Measurements from ENCODE around the gene UBR1.

Gene UBR1

DNA sequence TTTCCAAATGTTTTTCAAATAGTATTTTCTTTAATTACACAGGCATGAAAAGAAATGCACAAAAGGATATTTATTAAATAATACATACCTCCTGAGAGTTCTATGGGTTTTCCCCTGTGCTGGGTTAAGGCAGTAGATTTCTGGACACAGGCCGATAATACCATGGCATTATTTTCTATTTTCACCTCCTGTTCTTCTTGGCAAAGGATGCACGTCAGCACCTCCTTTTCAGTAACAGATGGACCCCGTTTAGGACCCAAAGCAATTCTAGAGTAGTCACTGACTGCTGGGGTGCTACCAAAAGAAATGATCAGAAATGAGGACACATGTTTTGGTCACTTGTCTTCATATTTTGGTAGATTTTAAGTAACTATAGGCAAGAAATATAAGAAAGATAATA is 98.8 kb downstream of the UBR1 start:
- no peak for TF ChIP-seq FOXP2 (optimal IDR thresholded peaks at IDR 0.05; ENCODE audit: borderline replicate concordance, extremely low read depth, extremely low read length, insufficient read depth)
- TF ChIP-seq POLR2AphosphoS5 (IDR thresholded peaks at IDR 0.05; ENCODE audit: low read depth, low read length), result no peak
- TF ChIP-seq, protein P1, sequence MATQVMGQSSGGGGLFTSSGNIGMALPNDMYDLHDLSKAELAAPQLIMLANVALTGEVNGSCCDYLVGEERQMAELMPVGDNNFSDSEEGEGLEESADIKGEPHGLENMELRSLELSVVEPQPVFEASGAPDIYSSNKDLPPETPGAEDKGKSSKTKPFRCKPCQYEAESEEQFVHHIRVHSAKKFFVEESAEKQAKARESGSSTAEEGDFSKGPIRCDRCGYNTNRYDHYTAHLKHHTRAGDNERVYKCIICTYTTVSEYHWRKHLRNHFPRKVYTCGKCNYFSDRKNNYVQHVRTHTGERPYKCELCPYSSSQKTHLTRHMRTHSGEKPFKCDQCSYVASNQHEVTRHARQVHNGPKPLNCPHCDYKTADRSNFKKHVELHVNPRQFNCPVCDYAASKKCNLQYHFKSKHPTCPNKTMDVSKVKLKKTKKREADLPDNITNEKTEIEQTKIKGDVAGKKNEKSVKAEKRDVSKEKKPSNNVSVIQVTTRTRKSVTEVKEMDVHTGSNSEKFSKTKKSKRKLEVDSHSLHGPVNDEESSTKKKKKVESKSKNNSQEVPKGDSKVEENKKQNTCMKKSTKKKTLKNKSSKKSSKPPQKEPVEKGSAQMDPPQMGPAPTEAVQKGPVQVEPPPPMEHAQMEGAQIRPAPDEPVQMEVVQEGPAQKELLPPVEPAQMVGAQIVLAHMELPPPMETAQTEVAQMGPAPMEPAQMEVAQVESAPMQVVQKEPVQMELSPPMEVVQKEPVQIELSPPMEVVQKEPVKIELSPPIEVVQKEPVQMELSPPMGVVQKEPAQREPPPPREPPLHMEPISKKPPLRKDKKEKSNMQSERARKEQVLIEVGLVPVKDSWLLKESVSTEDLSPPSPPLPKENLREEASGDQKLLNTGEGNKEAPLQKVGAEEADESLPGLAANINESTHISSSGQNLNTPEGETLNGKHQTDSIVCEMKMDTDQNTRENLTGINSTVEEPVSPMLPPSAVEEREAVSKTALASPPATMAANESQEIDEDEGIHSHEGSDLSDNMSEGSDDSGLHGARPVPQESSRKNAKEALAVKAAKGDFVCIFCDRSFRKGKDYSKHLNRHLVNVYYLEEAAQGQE (IDR thresholded peaks at IDR 0.05; ENCODE audit: insufficient read depth in 1 of 2, low read depth in 2 of 2, low read length in 2 of 2), result no peak
- no peak for TF ChIP-seq SIN3A (IDR thresholded peaks at IDR 0.05; ENCODE audit: borderline replicate concordance, insufficient read depth, low read length)
- TF ChIP-seq TAF1 (IDR thresholded peaks at IDR 0.05; ENCODE audit: borderline replicate concordance, insufficient read depth, low read length), result no peak

DNA sequence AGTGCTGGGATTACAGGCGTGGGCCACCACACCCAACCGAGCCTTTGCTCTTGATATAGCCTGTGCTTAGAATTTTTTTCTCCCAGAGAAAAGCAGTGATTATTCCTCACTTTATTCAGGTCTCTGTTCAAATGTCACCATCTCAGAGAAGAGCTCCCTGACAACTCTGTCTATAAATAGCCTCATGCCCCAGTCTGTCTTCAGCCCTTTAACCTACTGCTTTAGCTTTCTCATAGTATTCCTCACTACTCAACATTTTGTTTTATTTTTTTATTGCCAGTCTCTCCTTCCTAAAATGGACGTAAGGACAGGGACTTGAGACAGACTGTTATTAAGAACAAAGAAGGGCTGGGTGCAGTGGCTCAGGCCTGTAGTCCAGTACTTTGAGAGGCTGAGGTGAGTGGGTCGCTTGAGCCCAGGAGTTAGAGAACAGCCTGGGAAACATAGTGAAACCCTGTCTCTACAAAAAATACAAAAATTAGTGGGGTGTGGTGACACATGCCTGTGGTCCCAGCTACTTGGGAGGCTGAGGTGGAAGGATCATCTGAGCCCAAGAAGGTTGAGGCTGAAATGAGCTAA is 106.5 kb downstream of the UBR1 start:
- TF ChIP-seq POLR2AphosphoS5 (IDR thresholded peaks at IDR 0.05; ENCODE audit: low read depth, low read length) (no peak), TAF1 (IDR thresholded peaks at IDR 0.05; ENCODE audit: borderline replicate concordance, insufficient read depth, low read length) (no peak), FOXP2 (optimal IDR thresholded peaks at IDR 0.05; ENCODE audit: borderline replicate concordance, extremely low read depth, extremely low read length, insufficient read depth) (no peak), SIN3A (IDR thresholded peaks at IDR 0.05; ENCODE audit: borderline replicate concordance, insufficient read depth, low read length) (no peak)
- TF ChIP-seq, protein P1 (IDR thresholded peaks at IDR 0.05; ENCODE audit: insufficient read depth in 1 of 2, low read depth in 2 of 2, low read length in 2 of 2), result no peak

DNA sequence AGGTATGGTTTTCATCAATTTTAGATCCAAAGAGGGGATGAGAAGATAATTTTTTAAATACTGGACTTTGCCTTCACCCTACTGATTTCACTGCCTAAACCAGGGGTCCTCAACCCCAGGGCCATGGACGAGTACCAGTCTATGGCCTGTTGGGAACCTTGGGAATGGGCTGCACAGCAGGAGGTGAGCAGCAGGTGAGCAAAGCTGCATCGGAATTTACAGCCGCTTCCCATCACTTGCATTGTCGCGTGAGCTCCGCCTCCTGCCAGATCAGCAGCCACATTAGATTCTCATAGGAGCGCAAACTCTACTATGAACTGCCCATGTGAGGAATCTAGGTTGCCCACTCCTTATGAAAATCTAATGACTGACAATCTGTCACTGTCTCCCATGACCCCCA is 109.0 kb downstream of the UBR1 start:
- TF ChIP-seq FOXP2 (optimal IDR thresholded peaks at IDR 0.05; ENCODE audit: borderline replicate concordance, extremely low read depth, extremely low read length, insufficient read depth) (no peak), SIN3A (IDR thresholded peaks at IDR 0.05; ENCODE audit: borderline replicate concordance, insufficient read depth, low read length) (no peak), TAF1 (IDR thresholded peaks at IDR 0.05; ENCODE audit: borderline replicate concordance, insufficient read depth, low read length) (no peak), POLR2AphosphoS5 (IDR thresholded peaks at IDR 0.05; ENCODE audit: low read depth, low read length) (no peak)
- TF ChIP-seq, protein P1 (IDR thresholded peaks at IDR 0.05; ENCODE audit: insufficient read depth in 1 of 2, low read depth in 2 of 2, low read length in 2 of 2), result no peak

DNA sequence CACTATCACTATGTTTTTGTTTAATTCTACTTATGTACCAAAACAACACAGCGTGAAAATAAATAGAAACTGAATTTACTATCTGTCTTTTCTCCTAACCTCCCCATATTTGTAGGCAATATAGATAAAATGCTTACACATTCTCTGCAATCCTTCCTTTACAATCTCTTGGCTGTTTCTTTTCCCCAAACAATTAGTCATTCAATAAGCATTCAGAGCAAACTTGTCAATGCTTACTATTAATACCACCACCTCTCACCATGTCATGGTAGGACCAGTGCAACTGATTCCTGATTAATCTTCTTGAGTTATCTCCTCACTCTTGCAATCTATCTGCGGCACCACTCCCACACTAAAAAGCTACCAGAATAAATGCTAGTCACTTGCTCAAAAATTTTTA is 111.3 kb downstream of the UBR1 start:
- no peak for TF ChIP-seq TAF1 (IDR thresholded peaks at IDR 0.05; ENCODE audit: borderline replicate concordance, insufficient read depth, low read length)
- TF ChIP-seq, protein P1 (IDR thresholded peaks at IDR 0.05; ENCODE audit: insufficient read depth in 1 of 2, low read depth in 2 of 2, low read length in 2 of 2), result no peak
- no peak for TF ChIP-seq FOXP2 (optimal IDR thresholded peaks at IDR 0.05; ENCODE audit: borderline replicate concordance, extremely low read depth, extremely low read length, insufficient read depth)
- TF ChIP-seq SIN3A (IDR thresholded peaks at IDR 0.05; ENCODE audit: borderline replicate concordance, insufficient read depth, low read length), result no peak
- no peak for TF ChIP-seq POLR2AphosphoS5 (IDR thresholded peaks at IDR 0.05; ENCODE audit: low read depth, low read length)

Measured in PFSK-1 (cell line).